Epithelial cell of proximal tubule (primary cell): ENCODE measurements around the gene EPHA2. TPM values are rescaled to one million over a fixed set of nuclear protein-coding genes. Genes with fewer than 3 reads are reported as not detected.
"Not testable (repeated sequence)": the region's sequence is repeated elsewhere in the genome, so short reads cannot be mapped to it uniquely, and the experiment has no call there.

Experiments used
- DNase-seq: peaks from one replicate; pipeline ENCODE4 v3.0.0-alpha.2; 2011; ENCODE audit warnings: low read depth
- H3K4me3 ChIP-seq: 2 replicates; pipeline ENCODE4 v1.5.1; 2011; ENCODE audit warnings: low read depth, mild to moderate bottlenecking, low read length
- total RNA-seq: library from RNA; depleted of rRNA; stranded (reverse); fragments of >200 nt; gene quantifications from 2 replicates; pipeline ENCODE4 v1.2.3, GENCODE V29; 2015
- TF ChIP-seq, protein P1 (sequence below): conservative IDR thresholded peaks from 2 replicates; pipeline ENCODE4 v1.5.1; 2012; ENCODE audit warnings: low read depth, mild to moderate bottlenecking, low read length

Gene EPHA2
- total RNA-seq, 1 donor from 2014 or later = 112 TPM

DNA sequence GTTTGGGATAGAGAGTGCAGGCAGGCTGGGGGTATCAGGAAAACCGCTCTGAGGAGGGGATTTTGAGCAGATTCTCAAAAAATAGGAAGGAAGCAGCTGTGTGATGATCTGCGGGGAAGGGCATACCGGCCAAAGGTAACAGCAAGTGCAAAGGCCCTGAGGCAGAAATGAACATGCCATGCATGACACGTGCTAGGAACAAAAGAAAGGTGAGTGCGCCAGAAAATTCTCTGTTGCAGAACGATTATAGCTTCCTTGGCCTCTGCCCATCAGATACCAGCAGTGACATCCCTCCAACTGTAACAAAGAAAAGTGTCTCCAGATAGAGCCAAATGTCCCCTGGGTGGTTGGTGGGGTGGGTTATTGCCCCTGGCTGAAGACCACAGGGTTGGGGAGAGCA, 45.4 kb downstream of the EPHA2 start:
- TF ChIP-seq, protein P1, sequence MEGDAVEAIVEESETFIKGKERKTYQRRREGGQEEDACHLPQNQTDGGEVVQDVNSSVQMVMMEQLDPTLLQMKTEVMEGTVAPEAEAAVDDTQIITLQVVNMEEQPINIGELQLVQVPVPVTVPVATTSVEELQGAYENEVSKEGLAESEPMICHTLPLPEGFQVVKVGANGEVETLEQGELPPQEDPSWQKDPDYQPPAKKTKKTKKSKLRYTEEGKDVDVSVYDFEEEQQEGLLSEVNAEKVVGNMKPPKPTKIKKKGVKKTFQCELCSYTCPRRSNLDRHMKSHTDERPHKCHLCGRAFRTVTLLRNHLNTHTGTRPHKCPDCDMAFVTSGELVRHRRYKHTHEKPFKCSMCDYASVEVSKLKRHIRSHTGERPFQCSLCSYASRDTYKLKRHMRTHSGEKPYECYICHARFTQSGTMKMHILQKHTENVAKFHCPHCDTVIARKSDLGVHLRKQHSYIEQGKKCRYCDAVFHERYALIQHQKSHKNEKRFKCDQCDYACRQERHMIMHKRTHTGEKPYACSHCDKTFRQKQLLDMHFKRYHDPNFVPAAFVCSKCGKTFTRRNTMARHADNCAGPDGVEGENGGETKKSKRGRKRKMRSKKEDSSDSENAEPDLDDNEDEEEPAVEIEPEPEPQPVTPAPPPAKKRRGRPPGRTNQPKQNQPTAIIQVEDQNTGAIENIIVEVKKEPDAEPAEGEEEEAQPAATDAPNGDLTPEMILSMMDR = no peak

DNA sequence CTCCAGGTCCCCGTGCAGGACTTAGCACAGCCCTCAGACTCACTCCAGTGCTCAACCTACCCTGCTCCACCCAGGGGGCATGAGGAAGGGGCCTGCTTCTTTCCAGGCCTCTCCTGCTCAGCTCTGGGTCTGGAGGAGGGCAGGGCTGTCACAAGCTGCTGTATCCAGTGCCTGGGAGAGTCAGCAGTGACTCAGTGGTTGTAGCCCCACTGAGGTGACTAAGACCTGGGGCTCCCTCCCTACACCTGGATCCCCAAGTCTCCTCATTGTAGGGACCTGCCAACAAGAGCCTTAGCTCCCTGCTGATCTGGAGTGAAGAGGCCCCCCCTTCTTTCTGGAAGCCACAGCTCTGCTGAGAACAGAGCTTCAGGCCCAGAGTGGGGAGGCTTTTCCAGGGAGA, 46.3 kb downstream of the EPHA2 start:
- TF ChIP-seq, protein P1 = no peak

More for the DNA sequence above, 45.4 kb downstream of the EPHA2 start:
- DNase-seq = no peak
- no peak overlapping the region for H3K4me3 ChIP-seq

DNA sequence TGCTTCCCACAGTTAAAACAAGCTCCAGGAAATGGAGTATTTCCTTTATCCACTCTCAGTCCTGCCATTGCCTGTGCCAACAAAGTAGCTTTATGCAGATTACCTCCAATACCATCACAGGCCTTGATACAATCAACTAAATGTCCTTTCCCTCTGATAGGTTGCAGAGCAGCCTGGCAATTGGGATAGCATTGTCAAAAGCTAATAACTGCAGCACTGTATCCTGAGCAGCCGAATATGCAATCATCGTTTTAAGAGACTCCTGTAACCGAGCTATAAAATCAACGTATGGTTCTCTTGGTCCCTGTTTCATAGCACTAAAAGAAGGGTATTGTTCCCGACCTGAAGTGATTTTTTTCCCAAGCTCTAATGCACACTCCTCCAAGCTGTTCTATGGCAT, 48.8 kb downstream of the EPHA2 start:
- not testable (repeated sequence) for H3K4me3 ChIP-seq

More for the DNA sequence above, 46.3 kb downstream of the EPHA2 start:
- H3K4me3 ChIP-seq = no peak overlapping the region
- no peak for DNase-seq

DNA sequence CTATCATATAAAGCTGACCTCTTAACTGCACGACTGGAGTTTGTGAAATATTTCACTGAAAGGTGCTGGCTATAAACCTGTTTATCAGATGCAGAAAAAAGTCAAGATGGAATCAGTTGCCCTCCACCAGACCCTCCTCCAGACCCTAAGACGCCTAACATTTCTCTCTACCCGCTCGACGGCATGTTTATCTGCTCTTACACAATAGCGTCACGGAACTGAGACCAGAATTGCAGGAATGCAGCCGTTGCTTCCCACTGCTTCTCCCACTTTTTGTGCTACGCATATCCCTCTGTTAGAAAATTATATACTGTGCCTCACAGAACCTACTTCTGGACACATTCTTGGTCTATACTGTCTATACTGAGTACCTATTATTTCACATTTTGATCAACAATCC, 54.2 kb downstream of the EPHA2 start:
- DNase-seq = no peak

More for the DNA sequence above, 48.8 kb downstream of the EPHA2 start:
- DNase-seq = not testable (repeated sequence)

DNA sequence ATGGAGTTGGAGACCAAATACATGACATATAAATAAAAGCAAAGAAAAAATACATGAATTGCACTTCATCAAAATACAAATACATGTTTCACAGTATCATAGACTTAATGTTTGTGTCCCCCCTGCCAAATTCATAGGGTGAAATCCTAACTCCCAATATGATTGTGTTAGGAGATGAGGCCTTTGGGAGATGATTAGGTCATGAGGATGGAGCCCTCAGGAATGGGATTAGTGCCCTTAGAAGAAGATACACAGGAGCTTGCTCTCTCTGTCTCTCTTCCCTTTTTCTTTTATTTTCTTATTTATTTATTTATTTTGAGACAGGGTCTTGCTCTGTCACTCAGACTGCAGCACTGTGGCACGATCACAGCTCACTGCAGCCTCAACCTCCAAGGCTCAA, 56.5 kb downstream of the EPHA2 start:
- H3K4me3 ChIP-seq = no peak overlapping the region
- DNase-seq = no peak
- TF ChIP-seq, protein P1 = no peak

More for the DNA sequence above, 54.2 kb downstream of the EPHA2 start:
- no peak overlapping the region for H3K4me3 ChIP-seq
- TF ChIP-seq, protein P1 = no peak

DNA sequence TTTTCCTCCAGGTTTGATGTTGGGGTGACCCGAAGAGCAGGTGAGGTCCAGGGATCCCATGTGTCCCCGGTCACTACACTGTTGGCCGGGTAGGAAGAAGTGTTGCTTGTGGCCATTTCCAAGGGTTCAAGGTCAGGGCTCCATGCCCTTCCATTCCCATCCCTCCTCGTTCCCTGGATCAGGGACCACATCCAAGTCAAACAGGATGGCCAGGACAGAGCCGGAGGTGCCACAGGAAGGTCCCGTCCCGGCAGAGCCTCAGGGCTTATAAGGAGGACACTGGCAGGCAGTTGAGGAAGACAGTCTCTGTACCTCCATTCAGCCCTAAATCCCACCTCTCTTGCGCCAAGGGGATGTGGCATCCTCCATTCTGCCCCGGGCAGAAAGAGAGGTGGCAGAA, 60.4 kb downstream of the EPHA2 start:
- no peak overlapping the region for H3K4me3 ChIP-seq
- DNase-seq = no peak
- TF ChIP-seq, protein P1 = no peak

DNA sequence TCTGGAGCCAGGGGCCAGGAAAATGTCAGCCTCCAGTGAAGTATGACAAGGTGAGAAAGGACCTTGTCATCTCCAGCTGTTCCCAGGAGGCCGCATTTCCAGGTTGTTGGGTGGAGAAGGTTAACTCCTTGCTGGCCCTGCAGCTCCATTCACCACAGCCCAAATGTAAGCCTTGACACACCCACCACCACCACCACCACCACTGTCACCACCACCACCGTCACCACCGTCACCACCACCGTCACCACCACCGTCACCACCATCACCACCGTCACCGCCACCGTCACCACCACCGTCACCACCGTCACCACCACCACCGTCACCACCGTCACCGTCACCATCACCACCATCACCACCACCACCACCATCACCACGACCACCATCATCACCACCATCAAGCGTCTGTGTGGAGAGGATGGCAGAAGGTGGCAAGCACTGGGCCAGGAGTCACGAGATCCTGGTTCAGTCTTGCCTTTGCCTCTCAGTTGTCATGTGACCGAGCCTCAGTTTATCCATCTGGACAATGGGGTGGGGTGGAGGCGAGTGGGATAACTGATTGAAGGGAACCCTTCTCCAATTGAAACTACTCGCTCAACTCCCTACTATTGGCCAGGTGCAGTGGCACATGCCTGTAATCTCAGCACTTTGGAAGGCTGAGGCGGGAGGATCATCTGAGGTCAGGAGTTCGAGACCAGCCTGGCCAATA, 61.3 kb downstream of the EPHA2 start:
- DNase-seq = no peak
- no peak overlapping the region for H3K4me3 ChIP-seq
- TF ChIP-seq, protein P1 = no peak
